Neural crest cell (in vitro differentiated cells): ENCODE measurements around the gene IL3. TPM values are rescaled to one million over a fixed set of nuclear protein-coding genes. Genes with fewer than 3 reads are reported as not detected.

Source experiments
- DNase-seq: peaks from one replicate; pipeline ENCODE4 v3.0.0; 2021; ENCODE audit warnings: low read depth, mixed read lengths, low spot score
- H3K27ac Mint-ChIP-seq: one replicate; pipeline ENCODE4 v1.8.0; 2021; ENCODE audit warnings: mild to moderate bottlenecking, mixed read lengths; ENCODE audit not compliant: unreplicated experiment
- H3K27me3 Mint-ChIP-seq: 2 replicates; pipeline ENCODE4 v1.8.0; 2021; ENCODE audit warnings: low read depth, mild to moderate bottlenecking, mixed read lengths
- H3K36me3 Mint-ChIP-seq: 2 replicates; pipeline ENCODE4 v1.8.0; 2021; ENCODE audit warnings: low read depth, mild to moderate bottlenecking, mixed read lengths
- H3K4me1 Mint-ChIP-seq: 2 replicates; pipeline ENCODE4 v1.8.0; 2021; ENCODE audit warnings: mixed read lengths
- H3K4me3 Mint-ChIP-seq: one replicate; pipeline ENCODE4 v1.8.0; 2021; ENCODE audit warnings: mild to moderate bottlenecking, mixed read lengths
- H3K9me3 Mint-ChIP-seq: 2 replicates; pipeline ENCODE4 v1.8.0; 2021; ENCODE audit warnings: mixed read lengths
- total RNA-seq: library from RNA; stranded (reverse); gene quantifications from 2 replicates; pipeline ENCODE4 v1.2.1, GENCODE V29; 2021
- TF ChIP-seq, protein P1 (sequence below): fragments of 200-600 bp; sonication (generic); conservative IDR thresholded peaks from 2 replicates; pipeline ENCODE4 v1.5.0; 2021; ENCODE audit warnings: antibody characterized with exemption, mild to moderate bottlenecking

Gene IL3
- total RNA-seq, 1 donor from 2014 or later, result not detected

GRCh38 chr5:132098621-132099020 lies 38.2 kb downstream of the IL3 start:
- H3K27me3 Mint-ChIP-seq, result peaks cover 4% of the 10 kb centered on the region
- no peak overlapping the region for H3K4me3 Mint-ChIP-seq
- no peak for DNase-seq
- H3K9me3 Mint-ChIP-seq, result no peaks in the 10 kb centered on the region
- H3K36me3 Mint-ChIP-seq, result no peaks in the 10 kb centered on the region
- H3K4me1 Mint-ChIP-seq, result no peaks in the 10 kb centered on the region
- TF ChIP-seq, protein P1, sequence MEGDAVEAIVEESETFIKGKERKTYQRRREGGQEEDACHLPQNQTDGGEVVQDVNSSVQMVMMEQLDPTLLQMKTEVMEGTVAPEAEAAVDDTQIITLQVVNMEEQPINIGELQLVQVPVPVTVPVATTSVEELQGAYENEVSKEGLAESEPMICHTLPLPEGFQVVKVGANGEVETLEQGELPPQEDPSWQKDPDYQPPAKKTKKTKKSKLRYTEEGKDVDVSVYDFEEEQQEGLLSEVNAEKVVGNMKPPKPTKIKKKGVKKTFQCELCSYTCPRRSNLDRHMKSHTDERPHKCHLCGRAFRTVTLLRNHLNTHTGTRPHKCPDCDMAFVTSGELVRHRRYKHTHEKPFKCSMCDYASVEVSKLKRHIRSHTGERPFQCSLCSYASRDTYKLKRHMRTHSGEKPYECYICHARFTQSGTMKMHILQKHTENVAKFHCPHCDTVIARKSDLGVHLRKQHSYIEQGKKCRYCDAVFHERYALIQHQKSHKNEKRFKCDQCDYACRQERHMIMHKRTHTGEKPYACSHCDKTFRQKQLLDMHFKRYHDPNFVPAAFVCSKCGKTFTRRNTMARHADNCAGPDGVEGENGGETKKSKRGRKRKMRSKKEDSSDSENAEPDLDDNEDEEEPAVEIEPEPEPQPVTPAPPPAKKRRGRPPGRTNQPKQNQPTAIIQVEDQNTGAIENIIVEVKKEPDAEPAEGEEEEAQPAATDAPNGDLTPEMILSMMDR, result no peak
- H3K27ac Mint-ChIP-seq, result no peak overlapping the region

DNA sequence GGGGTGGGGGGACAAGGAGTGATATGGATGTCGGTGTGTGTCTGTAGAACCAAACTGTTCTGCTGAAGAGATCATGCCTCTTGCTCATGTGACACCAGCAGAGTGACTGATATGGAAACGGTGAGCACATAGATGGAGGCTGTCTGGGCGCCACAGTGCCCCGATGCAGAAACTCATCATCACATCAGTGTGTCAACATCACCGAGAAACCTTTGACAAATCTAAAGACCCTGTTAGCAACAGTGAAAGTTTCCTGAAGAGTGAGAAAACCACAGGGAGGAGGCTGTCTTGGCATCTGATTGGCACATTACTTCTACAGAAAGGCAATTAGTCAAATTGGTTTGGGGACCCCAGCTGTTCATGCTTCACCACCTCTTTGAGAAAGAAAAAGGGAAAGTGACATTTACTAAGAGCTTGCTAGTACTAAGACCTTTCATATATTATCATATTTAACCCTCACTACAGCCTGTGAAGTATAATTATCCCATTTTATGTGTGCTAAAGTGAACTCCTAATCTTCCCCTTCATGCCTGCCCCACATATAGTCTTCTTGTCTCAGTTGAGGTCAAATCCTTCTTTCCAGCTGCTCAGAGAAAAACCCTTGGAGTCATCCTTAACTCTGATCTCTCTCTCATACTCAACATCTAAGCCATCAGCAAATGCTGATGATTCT lies 38.8 kb downstream of the IL3 start:
- TF ChIP-seq, protein P1, result no peak
- Mint-ChIP-seq H3K4me1 (no peaks in the 10 kb centered on the region), H3K27ac (no peak overlapping the region), H3K36me3 (no peaks in the 10 kb centered on the region), H3K4me3 (no peak overlapping the region), H3K9me3 (no peaks in the 10 kb centered on the region), H3K27me3 (peaks cover 4% of the 10 kb centered on the region)
- no peak for DNase-seq

GRCh38 chr5:132099905-132100304 lies 39.5 kb downstream of the IL3 start:
- H3K9me3 Mint-ChIP-seq, result no peaks in the 10 kb centered on the region
- H3K4me3 Mint-ChIP-seq, result no peak overlapping the region
- no peaks in the 10 kb centered on the region for H3K36me3 Mint-ChIP-seq
- peaks cover 4% of the 10 kb centered on the region for H3K27me3 Mint-ChIP-seq
- no peak for DNase-seq
- no peak overlapping the region for H3K27ac Mint-ChIP-seq
- TF ChIP-seq, protein P1, result no peak
- no peaks in the 10 kb centered on the region for H3K4me1 Mint-ChIP-seq

GRCh38 chr5:132100672-132101261 lies 40.3 kb downstream of the IL3 start:
- H3K4me1 Mint-ChIP-seq, result no peaks in the 10 kb centered on the region
- no peak overlapping the region for H3K4me3 Mint-ChIP-seq
- no peak for DNase-seq
- no peaks in the 10 kb centered on the region for H3K36me3 Mint-ChIP-seq
- H3K27ac Mint-ChIP-seq, result no peak overlapping the region
- no peaks in the 10 kb centered on the region for H3K9me3 Mint-ChIP-seq
- peaks cover 4% of the 10 kb centered on the region for H3K27me3 Mint-ChIP-seq
- TF ChIP-seq, protein P1, result no peak

DNA sequence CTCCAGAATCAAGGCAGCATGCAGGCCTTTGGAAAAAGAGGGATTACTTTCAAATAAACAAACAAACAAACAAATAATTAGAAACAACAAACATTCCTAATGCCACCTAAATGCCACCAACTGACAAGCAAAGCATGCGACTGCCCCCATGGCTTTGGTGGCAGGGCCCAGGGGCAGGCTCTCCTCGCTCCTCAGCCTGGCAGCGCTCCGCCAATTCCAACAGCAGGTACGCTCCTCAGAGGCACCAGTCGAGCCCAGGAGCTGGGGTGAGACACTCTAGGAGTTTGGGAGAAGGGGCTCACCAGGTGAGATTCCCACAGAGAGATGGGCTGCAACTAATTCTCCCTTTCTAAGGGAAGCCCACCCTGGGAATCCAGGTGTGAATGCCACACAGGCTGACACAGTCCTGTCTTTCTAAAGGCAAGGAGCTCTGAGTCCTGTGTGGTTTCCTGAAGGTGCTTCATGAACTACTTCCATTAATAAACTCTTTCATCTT lies 41.0 kb downstream of the IL3 start:
- H3K4me1 Mint-ChIP-seq, result no peaks in the 10 kb centered on the region
- TF ChIP-seq, protein P1, result no peak
- no peak overlapping the region for H3K4me3 Mint-ChIP-seq
- no peaks in the 10 kb centered on the region for H3K9me3 Mint-ChIP-seq
- no peaks in the 10 kb centered on the region for H3K36me3 Mint-ChIP-seq
- DNase-seq, result no peak
- no peak overlapping the region for H3K27ac Mint-ChIP-seq
- H3K27me3 Mint-ChIP-seq, result peaks cover 4% of the 10 kb centered on the region
